Fibroblast of mammary gland (primary cell): ENCODE results near the gene PTRH2.
A peak's percentile ranks its signal among the peaks of the same experiment; 100 is the strongest.

Experiments used
- DNase-seq: peaks from one replicate; pipeline ENCODE4 v3.0.0-alpha.2; 2010; ENCODE audit warnings: low read depth
- H3K4me3 ChIP-seq: 2 replicates; pipeline ENCODE4 v1.5.1; 2011; ENCODE audit warnings: low read depth, mild to moderate bottlenecking, low read length, moderate library complexity; ENCODE audit not compliant: control insufficient read depth
- CTCF ChIP-seq: conservative IDR thresholded peaks from 2 replicates; pipeline ENCODE4 v1.5.1; 2011; ENCODE audit warnings: low read depth, low read length, inconsistent platforms; ENCODE audit not compliant: control insufficient read depth, insufficient read depth

Gene PTRH2

GRCh38 chr17:59652119-59652518, 55.1 kb downstream of the PTRH2 start:
- peak; percentile 89 for DNase-seq
- no peak overlapping the region for H3K4me3 ChIP-seq
- TF ChIP-seq CTCF: no peak

GRCh38 chr17:59651346-59651745, 55.9 kb downstream of the PTRH2 start:
- H3K4me3 ChIP-seq: no peak overlapping the region
- TF ChIP-seq CTCF: no peak
- DNase-seq: peak; percentile 41

DNA sequence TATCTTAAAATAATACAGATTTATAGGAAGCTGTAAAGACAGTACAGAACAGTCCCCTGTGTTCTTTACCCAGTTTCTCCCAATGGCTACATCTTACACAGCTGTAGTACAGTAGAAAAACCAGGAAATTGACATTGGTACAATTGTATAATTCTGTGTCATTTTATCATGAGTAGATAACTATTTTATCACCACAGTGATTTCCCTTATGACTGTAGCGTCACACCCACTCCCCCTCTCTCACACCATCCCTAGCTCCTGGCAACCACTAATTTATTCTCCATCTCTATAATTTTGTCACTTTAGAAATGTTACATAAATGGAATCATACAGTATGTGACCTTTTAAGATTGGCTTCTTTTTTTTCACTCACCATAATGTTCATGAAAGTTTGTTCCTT, 56.6 kb downstream of the PTRH2 start:
- TF ChIP-seq CTCF: no peak
- no peak for DNase-seq
- H3K4me3 ChIP-seq: no peak overlapping the region

DNA sequence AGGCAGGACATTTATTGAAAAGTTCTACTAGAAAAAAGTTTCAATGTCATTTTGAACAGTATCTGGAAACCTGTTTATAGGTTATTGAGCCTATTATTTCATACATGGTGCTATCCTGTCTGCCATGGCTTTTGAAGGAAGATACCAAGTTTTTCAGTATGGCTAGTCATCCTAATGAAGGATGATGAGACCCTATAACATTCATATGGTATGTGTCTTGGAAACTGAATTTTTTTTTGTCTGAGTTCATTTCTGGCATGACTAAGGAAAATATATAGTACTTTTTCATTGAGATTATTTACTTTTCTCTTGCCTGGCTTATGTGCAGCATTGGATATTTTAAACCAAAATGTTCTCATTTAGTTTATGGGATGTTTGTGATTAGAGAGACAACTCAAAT, 57.3 kb downstream of the PTRH2 start:
- no peak overlapping the region for H3K4me3 ChIP-seq
- DNase-seq: no peak
- no peak for TF ChIP-seq CTCF
